Measurements from ENCODE around the gene WWC1.

WWC1 gene

DNA sequence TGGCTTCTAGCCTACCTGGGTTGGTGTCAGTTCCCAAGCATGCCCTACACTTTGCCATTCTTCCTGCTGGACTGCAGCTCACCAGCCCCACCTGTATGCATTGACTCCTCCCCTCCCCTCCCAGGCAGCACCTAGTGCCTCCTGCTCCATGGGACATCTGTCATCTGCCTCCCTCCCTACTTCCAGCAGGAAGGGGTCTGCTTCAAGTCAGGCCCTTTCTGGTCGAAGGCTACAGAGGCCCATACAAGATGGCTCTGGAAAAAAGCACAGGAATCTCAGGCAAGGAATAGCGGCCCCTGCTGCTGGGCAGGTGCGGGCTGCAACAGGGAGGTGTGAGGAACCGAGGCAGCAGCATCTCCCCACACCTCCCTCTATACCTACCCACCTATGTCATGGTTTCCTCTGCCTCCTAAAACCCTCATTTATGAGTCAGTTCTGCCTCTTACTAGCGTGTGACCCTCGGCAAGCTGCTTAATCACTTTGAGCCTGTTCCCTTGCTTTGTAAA, 19.7 kb downstream of the WWC1 start:
- no peaks in the 10 kb centered on the region for H3K9me3 ChIP-seq (ENCODE audit: insufficient read depth, low read depth, low read length)
- peaks cover 20% of the 10 kb centered on the region for H3K79me1 ChIP-seq (ENCODE audit: low read length)
- H4K91ac ChIP-seq (ENCODE audit: low read depth, low read length), result no peak overlapping the region
- H2BK5ac ChIP-seq (ENCODE audit: low read depth, low read length, poor library complexity), result no peak overlapping the region
- peaks cover 12% of the 10 kb centered on the region for H3K79me2 ChIP-seq (ENCODE audit: control insufficient read depth, insufficient read depth, low read length, poor library complexity)
- H3K23ac ChIP-seq (ENCODE audit: low read length), result no peak overlapping the region
- no peaks in the 10 kb centered on the region for H3K27me3 ChIP-seq (ENCODE audit: insufficient read depth, low read length)
- H4K8ac ChIP-seq (ENCODE audit: low read depth, low read length), result no peak overlapping the region
- no peak overlapping the region for H3K4me2 ChIP-seq (ENCODE audit: low read length)
- no peak overlapping the region for H2AFZ ChIP-seq (ENCODE audit: insufficient read depth, low read length, poor library complexity)
- no peak overlapping the region for H3K18ac ChIP-seq (ENCODE audit: low read length)
- no peak overlapping the region for H2BK120ac ChIP-seq (ENCODE audit: insufficient read depth, low read length, poor library complexity)
- H3K4me3 ChIP-seq (ENCODE audit: low read depth, low read length), result no peak overlapping the region
- no peak overlapping the region for H3K14ac ChIP-seq (ENCODE audit: low read length)
- H3K36me3 ChIP-seq (ENCODE audit: control insufficient read depth in 1 of 2, insufficient read depth in 2 of 2, low read length in 2 of 2), result no peaks in the 10 kb centered on the region
- H3K4ac ChIP-seq (ENCODE audit: low read depth, low read length), result no peak overlapping the region
- no peak overlapping the region for H3K27ac ChIP-seq (ENCODE audit: low read depth, low read length)
- no peak for DNase-seq
- no peak overlapping the region for H2AK5ac ChIP-seq (ENCODE audit: low read length)
- H3K4me1 ChIP-seq (ENCODE audit: control insufficient read depth in 1 of 2, insufficient read depth in 2 of 2, low read length in 2 of 2), result peaks cover 33 to 37% of the 10 kb centered on the region in 2 experiments
- H2BK12ac ChIP-seq (ENCODE audit: low read length), result no peak overlapping the region
- no peak overlapping the region for H4K12ac ChIP-seq (ENCODE audit: low read depth, low read length)
- H3K9ac ChIP-seq (ENCODE audit: low read length), result no peak overlapping the region
- no CpG with 5 or more reads among the region's 6 CpGs for WGBS (ENCODE audit: extremely low coverage, insufficient coverage, insufficient read length)

DNA sequence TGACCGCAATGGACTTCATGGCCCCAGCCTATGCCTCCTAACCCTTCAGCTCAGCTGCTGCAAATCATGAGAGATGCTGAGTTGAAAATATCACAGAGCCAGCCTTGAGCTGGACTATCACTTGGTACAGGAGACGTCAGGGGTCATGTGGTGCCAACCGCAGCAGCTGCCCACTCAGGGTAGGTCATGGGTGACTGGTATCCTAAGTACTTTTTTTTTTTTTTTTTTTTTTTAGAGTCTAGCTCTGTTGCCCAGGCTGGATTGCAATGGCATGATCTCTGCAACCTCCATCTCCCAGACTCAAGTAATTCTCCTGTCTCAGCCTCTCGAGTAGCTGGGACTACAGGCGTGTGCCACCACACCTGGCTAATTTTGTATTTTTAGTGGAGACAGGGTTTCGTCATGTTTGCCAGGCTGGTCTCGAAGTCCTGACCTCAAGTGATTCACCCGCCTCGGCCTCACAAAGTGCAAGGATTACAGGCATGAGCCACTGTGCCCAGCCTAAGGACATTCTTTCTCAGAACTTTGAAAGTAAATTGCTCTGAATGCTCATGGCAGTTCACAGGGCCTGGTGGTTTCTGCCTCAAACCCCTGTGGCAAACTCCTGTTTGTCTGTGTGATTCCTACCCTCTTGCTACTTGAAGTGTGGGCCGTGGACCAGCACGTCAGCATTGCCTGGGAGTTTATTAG, 21.3 kb downstream of the WWC1 start:
- no peaks in the 10 kb centered on the region for H3K9me3 ChIP-seq (ENCODE audit: insufficient read depth, low read depth, low read length)
- no peak overlapping the region for H4K12ac ChIP-seq (ENCODE audit: low read depth, low read length)
- peaks cover 29% of the 10 kb centered on the region for H3K79me1 ChIP-seq (ENCODE audit: low read length)
- no peak overlapping the region for H4K8ac ChIP-seq (ENCODE audit: low read depth, low read length)
- no peak overlapping the region for H3K14ac ChIP-seq (ENCODE audit: low read length)
- WGBS (ENCODE audit: extremely low coverage, insufficient coverage, insufficient read length), result no CpG with 5 or more reads among the region's 11 CpGs
- no peak overlapping the region for H3K23ac ChIP-seq (ENCODE audit: low read length)
- peaks cover 43 to 52% of the 10 kb centered on the region in 2 experiments for H3K4me1 ChIP-seq (ENCODE audit: control insufficient read depth in 1 of 2, insufficient read depth in 2 of 2, low read length in 2 of 2)
- DNase-seq, result peak; percentile 80 to 81
- H3K9ac ChIP-seq (ENCODE audit: low read length), result no peak overlapping the region
- no peak overlapping the region for H3K27ac ChIP-seq (ENCODE audit: low read depth, low read length)
- H2AK5ac ChIP-seq (ENCODE audit: low read length), result no peak overlapping the region
- no peak overlapping the region for H2AFZ ChIP-seq (ENCODE audit: insufficient read depth, low read length, poor library complexity)
- H3K36me3 ChIP-seq (ENCODE audit: control insufficient read depth in 1 of 2, insufficient read depth in 2 of 2, low read length in 2 of 2), result no peaks in the 10 kb centered on the region
- H3K4me3 ChIP-seq (ENCODE audit: low read depth, low read length), result no peak overlapping the region
- H4K91ac ChIP-seq (ENCODE audit: low read depth, low read length), result no peak overlapping the region
- no peak overlapping the region for H3K4me2 ChIP-seq (ENCODE audit: low read length)
- H2BK120ac ChIP-seq (ENCODE audit: insufficient read depth, low read length, poor library complexity), result no peak overlapping the region
- H3K4ac ChIP-seq (ENCODE audit: low read depth, low read length), result peak overlapping the region; percentile 43
- H2BK5ac ChIP-seq (ENCODE audit: low read depth, low read length, poor library complexity), result no peak overlapping the region
- peaks cover 12% of the 10 kb centered on the region for H3K79me2 ChIP-seq (ENCODE audit: control insufficient read depth, insufficient read depth, low read length, poor library complexity)
- H3K18ac ChIP-seq (ENCODE audit: low read length), result no peak overlapping the region
- H3K27me3 ChIP-seq (ENCODE audit: insufficient read depth, low read length), result no peaks in the 10 kb centered on the region
- H2BK12ac ChIP-seq (ENCODE audit: low read length), result no peak overlapping the region

DNA sequence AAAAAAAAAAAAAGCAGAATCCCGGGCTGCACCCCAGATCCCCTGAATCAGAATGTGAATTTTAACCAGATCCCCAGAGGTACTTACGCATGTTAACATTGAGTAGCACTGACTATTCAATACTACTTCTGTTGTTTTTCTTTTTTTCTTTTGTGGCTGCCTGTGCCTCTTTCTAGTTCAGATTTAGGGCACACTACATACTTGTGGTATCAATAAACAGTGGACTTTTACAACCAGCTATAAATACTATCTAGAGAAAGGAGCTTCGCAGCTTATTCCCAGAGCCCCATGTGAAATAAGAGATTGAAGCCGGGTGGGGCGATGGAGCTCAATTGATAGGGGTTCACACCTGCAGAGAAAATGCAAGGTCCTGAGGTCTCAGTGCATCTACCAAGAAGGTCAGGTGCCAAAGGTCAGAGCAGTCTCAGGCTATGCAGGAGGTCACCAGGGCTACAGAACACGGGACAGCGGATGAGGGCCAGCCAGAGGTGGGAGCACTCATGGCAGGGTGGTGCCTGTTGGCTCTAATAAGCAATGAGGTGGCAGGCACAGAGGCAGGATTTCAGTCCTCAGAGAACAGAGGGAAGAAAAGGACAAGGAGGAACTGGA, 22.3 kb downstream of the WWC1 start:
- Histone ChIP-seq H2AK5ac (ENCODE audit: low read length) (no peak overlapping the region), H3K23ac (ENCODE audit: low read length) (no peak overlapping the region), H2BK12ac (ENCODE audit: low read length) (peak overlapping the region; percentile 58), H2AFZ (ENCODE audit: insufficient read depth, low read length, poor library complexity) (no peak overlapping the region), H4K8ac (ENCODE audit: low read depth, low read length) (peak overlapping the region; percentile 17), H3K9me3 (ENCODE audit: insufficient read depth, low read depth, low read length) (no peaks in the 10 kb centered on the region), H4K91ac (ENCODE audit: low read depth, low read length) (peak overlapping the region; percentile 52), H3K36me3 (ENCODE audit: control insufficient read depth in 1 of 2, insufficient read depth in 2 of 2, low read length in 2 of 2) (no peaks in the 10 kb centered on the region), H3K9ac (ENCODE audit: low read length) (no peak overlapping the region), H2BK5ac (ENCODE audit: low read depth, low read length, poor library complexity) (peak overlapping the region; percentile 32), H2BK120ac (ENCODE audit: insufficient read depth, low read length, poor library complexity) (peak overlapping the region; percentile 20), H3K4me2 (ENCODE audit: low read length) (no peak overlapping the region), H3K4me3 (ENCODE audit: low read depth, low read length) (no peak overlapping the region), H3K79me2 (ENCODE audit: control insufficient read depth, insufficient read depth, low read length, poor library complexity) (peaks cover 12% of the 10 kb centered on the region), H3K18ac (ENCODE audit: low read length) (peak overlapping the region; percentile 58), H3K27ac (ENCODE audit: low read depth, low read length) (no peak overlapping the region), H3K4me1 (ENCODE audit: control insufficient read depth in 1 of 2, insufficient read depth in 2 of 2, low read length in 2 of 2) (peaks cover 39 to 49% of the 10 kb centered on the region in 2 experiments), H3K27me3 (ENCODE audit: insufficient read depth, low read length) (no peaks in the 10 kb centered on the region), H3K14ac (ENCODE audit: low read length) (peak overlapping the region; percentile 65), H3K79me1 (ENCODE audit: low read length) (peaks cover 29% of the 10 kb centered on the region), H3K4ac (ENCODE audit: low read depth, low read length) (peak overlapping the region; percentile 56), H4K12ac (ENCODE audit: low read depth, low read length) (no peak overlapping the region)
- no peak for DNase-seq
- no CpG with 5 or more reads among the region's 7 CpGs for WGBS (ENCODE audit: extremely low coverage, insufficient coverage, insufficient read length)

DNA sequence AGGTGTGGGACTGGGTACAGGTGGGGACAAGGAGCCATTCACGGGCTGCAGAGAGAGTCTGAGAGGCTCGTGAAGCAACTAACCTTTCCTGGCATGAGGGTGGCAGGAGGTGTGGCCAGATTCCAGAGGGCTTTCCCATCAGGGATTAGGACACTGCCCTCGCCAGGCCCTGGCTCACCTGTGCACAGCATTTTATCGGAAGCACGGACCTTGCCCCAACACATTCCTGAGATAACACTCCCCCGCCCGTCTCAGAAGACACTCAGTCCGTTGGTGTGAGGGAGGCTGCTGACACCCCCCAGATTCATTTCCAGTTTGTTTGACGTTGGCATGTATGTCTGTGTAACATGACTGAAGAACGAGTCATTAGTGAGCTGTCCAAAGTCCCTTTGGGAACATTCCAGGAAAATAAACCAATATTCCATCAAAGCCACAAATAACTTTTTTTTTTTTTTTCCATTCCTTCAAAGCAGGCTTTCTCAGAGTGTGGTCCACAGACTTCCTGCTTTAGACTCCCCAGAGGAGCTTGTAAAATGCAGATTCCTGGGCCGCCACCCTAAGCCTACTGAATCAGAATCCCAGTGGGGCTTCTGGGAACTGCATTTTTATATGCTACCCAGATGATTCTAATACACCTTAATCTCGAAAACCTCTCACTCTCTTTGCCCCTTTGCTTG, 23.4 kb downstream of the WWC1 start:
- H2BK5ac ChIP-seq (ENCODE audit: low read depth, low read length, poor library complexity), result peak overlapping the region; percentile 82
- peaks cover 31 to 39% of the 10 kb centered on the region in 2 experiments for H3K4me1 ChIP-seq (ENCODE audit: control insufficient read depth in 1 of 2, insufficient read depth in 2 of 2, low read length in 2 of 2)
- peak overlapping the region; percentile 99 for H2BK12ac ChIP-seq (ENCODE audit: low read length)
- H3K4ac ChIP-seq (ENCODE audit: low read depth, low read length), result peak overlapping the region; percentile 44
- no CpG with 5 or more reads among the region's 12 CpGs for WGBS (ENCODE audit: extremely low coverage, insufficient coverage, insufficient read length)
- peak overlapping the region; percentile 33 for H3K4me2 ChIP-seq (ENCODE audit: low read length)
- peaks cover 10% of the 10 kb centered on the region for H3K79me2 ChIP-seq (ENCODE audit: control insufficient read depth, insufficient read depth, low read length, poor library complexity)
- H2AFZ ChIP-seq (ENCODE audit: insufficient read depth, low read length, poor library complexity), result no peak overlapping the region
- no peaks in the 10 kb centered on the region for H3K9me3 ChIP-seq (ENCODE audit: insufficient read depth, low read depth, low read length)
- peak overlapping the region; percentile 89 for H3K27ac ChIP-seq (ENCODE audit: low read depth, low read length)
- H2AK5ac ChIP-seq (ENCODE audit: low read length), result peak overlapping the region; percentile 94
- peak overlapping the region; percentile 57 for H3K18ac ChIP-seq (ENCODE audit: low read length)
- H4K12ac ChIP-seq (ENCODE audit: low read depth, low read length), result no peak overlapping the region
- H3K9ac ChIP-seq (ENCODE audit: low read length), result no peak overlapping the region
- peaks cover 23% of the 10 kb centered on the region for H3K79me1 ChIP-seq (ENCODE audit: low read length)
- H3K36me3 ChIP-seq (ENCODE audit: control insufficient read depth in 1 of 2, insufficient read depth in 2 of 2, low read length in 2 of 2), result no peaks in the 10 kb centered on the region
- peak overlapping the region; percentile 42 for H4K8ac ChIP-seq (ENCODE audit: low read depth, low read length)
- H4K91ac ChIP-seq (ENCODE audit: low read depth, low read length), result peak overlapping the region; percentile 96
- peak overlapping the region; percentile 62 for H2BK120ac ChIP-seq (ENCODE audit: insufficient read depth, low read length, poor library complexity)
- H3K4me3 ChIP-seq (ENCODE audit: low read depth, low read length), result no peak overlapping the region
- no peaks in the 10 kb centered on the region for H3K27me3 ChIP-seq (ENCODE audit: insufficient read depth, low read length)
- no peak overlapping the region for H3K23ac ChIP-seq (ENCODE audit: low read length)
- DNase-seq, result peak; percentile 92 to 95
- peak overlapping the region; percentile 77 for H3K14ac ChIP-seq (ENCODE audit: low read length)

Measured in trophoblast cell (in vitro differentiated cells and primary cell).